Esophagus muscularis mucosa (tissue), 4 donors: Measurements from ENCODE around the gene ABHD16A. TPM values are rescaled to one million over a fixed set of nuclear protein-coding genes. Genes with fewer than 3 reads are reported as not detected.

Experiments used
- DNase-seq: peaks from one replicate; pipeline ENCODE4 v3.0.0-alpha.2; 2017; ENCODE audit errors: extremely low spot score
- H3K27ac ChIP-seq, 4 donors: fragments of 200-600 bp; sonication (generic); replicated peaks in 1 of 4; 1 replicate in 3 of 4; 2 replicates in 1 of 4; pipeline ENCODE4 v1.5.1; 2016 to 2019; ENCODE audit warnings: mild to moderate bottlenecking in 1 of 4
- H3K27me3 ChIP-seq, 4 donors: fragments of 200-600 bp; sonication (generic); one replicate each; pipeline versions ENCODE4 v1.5.1 to v1.6.0; 2016 to 2019
- H3K36me3 ChIP-seq, 4 donors: fragments of 200-600 bp; sonication (generic); one replicate each; pipeline ENCODE4 v1.5.1; 2016 to 2019
- H3K4me1 ChIP-seq, 4 donors: fragments of 200-600 bp; sonication (generic); one replicate each; pipeline ENCODE4 v1.5.1; 2016 to 2019
- H3K4me3 ChIP-seq, 4 donors: fragments of 200-600 bp; sonication (generic); 1 replicate in 2 of 4; 2 replicates in 2 of 4; pipeline ENCODE4 v1.5.1; 2016 to 2019; ENCODE audit warnings: mild to moderate bottlenecking in 4 of 4, moderate library complexity in 1 of 4
- H3K9me3 ChIP-seq, 4 donors: fragments of 200-600 bp; sonication (generic); 1 replicate in 3 of 4; 2 replicates in 1 of 4; pipeline ENCODE4 v1.5.1; 2016 to 2019
- EP300 ChIP-seq: sonication (generic); formaldehyde crosslinking; IDR thresholded peaks from one replicate; pipeline ENCODE4 v1.6.1; 2017; ENCODE audit warnings: antibody characterized with exemption
- POLR2A ChIP-seq: fragments of 450-650 bp; IDR thresholded peaks from one replicate; pipeline ENCODE4 v1.6.1; 2017; ENCODE audit warnings: antibody characterized with exemption, moderate library complexity, mild to moderate bottlenecking, low read depth
- POLR2AphosphoS5 ChIP-seq, 2 donors: sonication (generic); formaldehyde crosslinking; IDR thresholded peaks; one replicate each; pipeline ENCODE4 v1.6.1; 2017; ENCODE audit warnings: antibody characterized with exemption in 2 of 2
- WGBS: methylation state at CpG from one replicate; pipeline ENCODE4 v1.1.5; 2018; 5-methylcytosine and 5-hydroxymethylcytosine counted together
- intact Hi-C: fragments of 100-400 bp; cut with DNase I; formaldehyde crosslinking; loops from one replicate; pipeline ENCODE4 v1.15.1; 2023
- total RNA-seq, 4 donors: library from RNA; depleted of rRNA; stranded (reverse); fragments of >200 nt; gene quantifications; one replicate each; pipeline versions ENCODE4 v1.1.0 to v1.2.1, GENCODE V29; 2016
- TF ChIP-seq, protein P1 (sequence below), 3 experiments: fragments of 200-600 bp in 2 of 3; fragments of 450-650 bp in 1 of 3; sonication (generic) in 2 of 3; IDR thresholded peaks; one replicate each; pipeline ENCODE4 v1.5.1; 2017 to 2019; ENCODE audit warnings: antibody characterized with exemption in 3 of 3, mild to moderate bottlenecking in 2 of 3, moderate library complexity in 1 of 3

Gene ABHD16A
- total RNA-seq, 4 donors from 2014 or later, result 44.9 to 57.9 (median 52.8) TPM

DNA sequence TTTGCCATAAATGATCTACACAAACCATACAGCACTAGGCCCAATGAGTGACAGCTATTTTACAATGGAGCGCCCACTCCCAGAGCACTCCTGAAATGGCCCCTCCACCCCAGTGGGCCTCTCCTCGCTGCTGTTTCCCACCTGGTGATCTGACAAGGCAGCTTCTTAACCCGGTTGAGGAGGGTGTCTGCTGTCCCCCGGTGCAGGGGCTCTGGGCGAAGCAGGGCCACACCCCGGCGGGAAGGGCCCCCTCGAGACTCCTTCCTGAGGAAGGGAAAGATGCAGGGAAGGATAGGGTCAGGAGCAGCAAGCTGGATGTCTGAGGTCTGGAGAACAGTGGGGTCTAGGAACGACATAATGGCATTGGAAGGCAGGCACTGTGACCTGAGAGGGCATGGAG lies 10.2 kb downstream of the ABHD16A start:
- no peak overlapping the region for H3K27ac ChIP-seq
- H3K4me1 ChIP-seq, result peaks cover 0 to 8% (median 0%) of the 10 kb centered on the region in 4 donors
- H3K27me3 ChIP-seq, result no peaks in the 10 kb centered on the region
- H3K9me3 ChIP-seq, result no peaks in the 10 kb centered on the region
- H3K4me3 ChIP-seq, result no peak overlapping the region
- intact Hi-C loops, result no loop called here
- WGBS, result 83% methylated on average over 9 of the region's 9 CpGs
- TF ChIP-seq POLR2AphosphoS5 (IDR thresholded peaks at IDR 0.05), result no peak
- TF ChIP-seq, protein P1, sequence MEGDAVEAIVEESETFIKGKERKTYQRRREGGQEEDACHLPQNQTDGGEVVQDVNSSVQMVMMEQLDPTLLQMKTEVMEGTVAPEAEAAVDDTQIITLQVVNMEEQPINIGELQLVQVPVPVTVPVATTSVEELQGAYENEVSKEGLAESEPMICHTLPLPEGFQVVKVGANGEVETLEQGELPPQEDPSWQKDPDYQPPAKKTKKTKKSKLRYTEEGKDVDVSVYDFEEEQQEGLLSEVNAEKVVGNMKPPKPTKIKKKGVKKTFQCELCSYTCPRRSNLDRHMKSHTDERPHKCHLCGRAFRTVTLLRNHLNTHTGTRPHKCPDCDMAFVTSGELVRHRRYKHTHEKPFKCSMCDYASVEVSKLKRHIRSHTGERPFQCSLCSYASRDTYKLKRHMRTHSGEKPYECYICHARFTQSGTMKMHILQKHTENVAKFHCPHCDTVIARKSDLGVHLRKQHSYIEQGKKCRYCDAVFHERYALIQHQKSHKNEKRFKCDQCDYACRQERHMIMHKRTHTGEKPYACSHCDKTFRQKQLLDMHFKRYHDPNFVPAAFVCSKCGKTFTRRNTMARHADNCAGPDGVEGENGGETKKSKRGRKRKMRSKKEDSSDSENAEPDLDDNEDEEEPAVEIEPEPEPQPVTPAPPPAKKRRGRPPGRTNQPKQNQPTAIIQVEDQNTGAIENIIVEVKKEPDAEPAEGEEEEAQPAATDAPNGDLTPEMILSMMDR (IDR thresholded peaks at IDR 0.05), result no peak
- no peak for TF ChIP-seq POLR2A
- TF ChIP-seq EP300, result no peak
- H3K36me3 ChIP-seq, result peaks cover 61 to 100% (median 95%) of the 10 kb centered on the region in 4 donors
- DNase-seq, result no peak

DNA sequence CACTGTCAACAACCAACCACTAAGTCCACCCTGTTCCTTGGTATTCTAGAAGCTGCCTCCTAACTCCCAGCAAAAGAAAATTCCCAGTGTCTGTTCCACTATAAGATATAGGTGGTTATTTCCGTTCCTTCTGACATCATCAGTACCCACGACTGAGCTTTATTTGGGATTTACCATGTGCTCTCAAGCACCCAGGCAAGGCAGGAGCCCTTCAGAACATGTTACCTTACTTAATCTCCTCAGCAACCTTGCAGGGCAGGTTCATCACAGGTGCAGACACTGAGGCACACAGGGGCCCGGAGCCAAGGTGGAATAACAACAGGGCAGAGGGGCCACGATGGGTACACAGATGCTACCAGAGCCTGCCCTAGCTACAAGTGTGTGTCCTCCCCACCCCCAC lies 10.8 kb downstream of the ABHD16A start:
- no peak for TF ChIP-seq EP300
- TF ChIP-seq, protein P1 (IDR thresholded peaks at IDR 0.05), result no peak
- no peak for TF ChIP-seq POLR2AphosphoS5 (IDR thresholded peaks at IDR 0.05)
- TF ChIP-seq POLR2A, result no peak
- Histone ChIP-seq H3K9me3 (no peaks in the 10 kb centered on the region), H3K36me3 (peaks cover 66 to 100% (median 97%) of the 10 kb centered on the region in 4 donors), H3K4me1 (peaks cover 0 to 4% (median 0%) of the 10 kb centered on the region in 4 donors), H3K4me3 (no peak overlapping the region), H3K27me3 (no peaks in the 10 kb centered on the region), H3K27ac (no peak overlapping the region)
- WGBS, result 83% methylated on average over 4 of the region's 4 CpGs
- DNase-seq, result no peak
- intact Hi-C loops, result no loop called here

DNA sequence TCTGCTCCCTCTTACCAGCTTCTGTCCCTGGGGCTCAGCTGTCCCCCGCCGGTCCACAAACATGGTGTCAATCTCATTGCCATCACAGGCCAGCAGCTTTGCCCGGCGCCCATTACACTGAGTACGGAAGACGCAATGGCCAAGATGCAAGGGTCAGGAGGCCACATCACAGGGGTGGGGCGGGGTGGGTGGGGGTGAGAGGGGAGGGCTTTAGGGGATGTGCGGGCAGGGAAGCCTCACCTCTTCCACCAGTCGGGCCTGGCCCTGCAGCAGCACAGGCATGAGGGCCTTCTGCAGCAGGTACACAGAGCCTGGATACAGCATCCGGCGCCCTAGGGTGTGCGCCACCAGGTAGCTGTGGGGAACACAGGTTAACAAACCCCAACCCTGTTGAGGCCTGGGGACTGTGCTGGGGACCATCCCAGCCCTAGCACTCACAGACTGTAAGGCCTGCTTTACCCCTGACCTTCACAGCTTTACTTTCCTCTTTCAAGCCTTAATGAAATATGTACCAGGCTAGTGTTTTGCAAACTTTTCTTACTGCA lies 11.5 kb downstream of the ABHD16A start:
- TF ChIP-seq POLR2A (no peak), EP300 (no peak), POLR2AphosphoS5 (IDR thresholded peaks at IDR 0.05) (no peak)
- TF ChIP-seq, protein P1 (IDR thresholded peaks at IDR 0.05), result no peak
- intact Hi-C loops, result no loop called here
- no peaks in the 10 kb centered on the region for H3K27me3 ChIP-seq
- 89% methylated on average over 11 of the region's 12 CpGs for WGBS
- no peaks in the 10 kb centered on the region for H3K4me1 ChIP-seq
- no peaks in the 10 kb centered on the region for H3K9me3 ChIP-seq
- no peak overlapping the region for H3K27ac ChIP-seq
- DNase-seq, result no peak
- no peak overlapping the region for H3K4me3 ChIP-seq
- H3K36me3 ChIP-seq, result peaks cover 68 to 100% (median 99%) of the 10 kb centered on the region in 4 donors

DNA sequence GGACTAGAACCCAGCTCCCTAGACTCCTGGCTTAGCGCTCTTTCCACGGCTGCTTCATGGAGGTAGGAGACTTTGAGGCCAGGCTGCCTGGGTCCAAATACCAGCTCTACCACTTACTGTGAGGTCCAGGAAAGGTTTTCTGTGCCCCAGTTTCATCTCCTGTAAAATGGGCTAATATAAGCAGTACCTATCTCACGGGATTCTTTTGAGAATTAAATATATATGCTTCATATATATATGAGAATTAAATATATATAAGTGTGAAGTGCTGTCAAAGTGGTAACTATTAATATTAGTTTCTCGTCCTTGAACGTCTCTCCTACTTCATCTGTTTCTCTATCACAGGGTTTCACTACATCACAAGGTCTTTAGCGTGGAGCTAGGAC lies 12.1 kb downstream of the ABHD16A start:
- Histone ChIP-seq H3K27ac (no peak overlapping the region), H3K36me3 (peaks cover 68 to 100% (median 99%) of the 10 kb centered on the region in 4 donors), H3K4me1 (no peaks in the 10 kb centered on the region), H3K4me3 (no peak overlapping the region), H3K27me3 (no peaks in the 10 kb centered on the region), H3K9me3 (no peaks in the 10 kb centered on the region)
- TF ChIP-seq POLR2A, result no peak
- TF ChIP-seq, protein P1 (IDR thresholded peaks at IDR 0.05), result no peak
- TF ChIP-seq POLR2AphosphoS5 (IDR thresholded peaks at IDR 0.05), result no peak
- TF ChIP-seq EP300, result no peak
- WGBS, result 80% methylated on average over 6 of the region's 6 CpGs
- intact Hi-C loops, result no loop called here
- DNase-seq, result no peak
